Measurements from ENCODE around the gene ATP8B4.
"Not testable (repeated sequence)": the region's sequence is repeated elsewhere in the genome, so short reads cannot be mapped to it uniquely, and the experiment has no call there.

Gene ATP8B4

GRCh38 chr15:50107591-50108408 is 11.2 kb downstream of the ATP8B4 start:
- DNase-seq (ENCODE audit: low read depth): no peak

GRCh38 chr15:50107157-50107556 is 11.9 kb downstream of the ATP8B4 start:
- DNase-seq (ENCODE audit: low read depth): no peak

- no peak for DNase-seq (ENCODE audit: low read depth)
These were observed 12.6 kb downstream of the ATP8B4 start for GRCh38 chr15:50106457-50106856.

GRCh38 chr15:50100486-50100885 is 18.5 kb downstream of the ATP8B4 start:
- no peak for DNase-seq (ENCODE audit: low read depth)

- DNase-seq (ENCODE audit: low read depth): no peak
These were observed 20.5 kb downstream of the ATP8B4 start for GRCh38 chr15:50098545-50098944.

- no peak for DNase-seq (ENCODE audit: low read depth)
These were observed 22.9 kb downstream of the ATP8B4 start for GRCh38 chr15:50095938-50096821.

- DNase-seq (ENCODE audit: low read depth): not testable (repeated sequence)
These were observed 29.6 kb downstream of the ATP8B4 start for GRCh38 chr15:50089386-50089785.

GRCh38 chr15:50084932-50085331 is 34.1 kb downstream of the ATP8B4 start:
- DNase-seq (ENCODE audit: low read depth): no peak

- DNase-seq (ENCODE audit: low read depth): no peak
These were observed 35.5 kb downstream of the ATP8B4 start for GRCh38 chr15:50083424-50084025.

GRCh38 chr15:50082066-50082465 is 37.0 kb downstream of the ATP8B4 start:
- no peak for DNase-seq (ENCODE audit: low read depth)

- DNase-seq (ENCODE audit: low read depth): no peak
These were observed 41.4 kb downstream of the ATP8B4 start for GRCh38 chr15:50077651-50078050.

- DNase-seq (ENCODE audit: low read depth): no peak
These were observed 41.9 kb downstream of the ATP8B4 start for GRCh38 chr15:50077176-50077575.

- no peak for DNase-seq (ENCODE audit: low read depth)
These were observed 43.7 kb downstream of the ATP8B4 start for GRCh38 chr15:50075319-50075718.

- no peak for DNase-seq (ENCODE audit: low read depth)
These were observed 47.3 kb downstream of the ATP8B4 start for GRCh38 chr15:50071551-50072258.

GRCh38 chr15:50068016-50068415 is 51.0 kb downstream of the ATP8B4 start:
- DNase-seq (ENCODE audit: low read depth): no peak

GRCh38 chr15:50067254-50067653 is 51.8 kb downstream of the ATP8B4 start:
- no peak for DNase-seq (ENCODE audit: low read depth)

GRCh38 chr15:50066666-50067065 is 52.4 kb downstream of the ATP8B4 start:
- DNase-seq (ENCODE audit: low read depth): no peak

- no peak for DNase-seq (ENCODE audit: low read depth)
These were observed 52.8 kb downstream of the ATP8B4 start for GRCh38 chr15:50066202-50066601.

GRCh38 chr15:50065279-50065678 is 53.8 kb downstream of the ATP8B4 start:
- no peak for DNase-seq (ENCODE audit: low read depth)

- no peak for DNase-seq (ENCODE audit: low read depth)
These were observed 54.4 kb downstream of the ATP8B4 start for GRCh38 chr15:50064673-50065072.

GRCh38 chr15:50063226-50063625 is 55.8 kb downstream of the ATP8B4 start:
- DNase-seq (ENCODE audit: low read depth): no peak

- no peak for DNase-seq (ENCODE audit: low read depth)
These were observed 57.5 kb downstream of the ATP8B4 start for GRCh38 chr15:50061503-50061902.

Data from fibroblast of the conjunctiva (primary cell).